WTC11 (cell line): ENCODE data around the gene ALDH1A2. TPM values are rescaled to one million over a fixed set of nuclear protein-coding genes. Genes with fewer than 3 reads are reported as not detected.

Source experiments
- ATAC-seq: fragments of 200-7000 bp; cut with Tn5 transposase; 2 replicates; pipeline ENCODE4 v1.10.0; 2021; ENCODE audit warnings: mild to moderate bottlenecking, moderate library complexity
- CTCF ChIA-PET: fragments of 300-600 bp; sonication (Branson Sonifier 250); formaldehyde crosslinking; loops from one replicate; lab custom pipeline; 2021; ENCODE audit warnings: antibody characterized with exemption; lab: Charles Lee
- POLR2A ChIA-PET: fragments of 350-600 bp; sonication (Branson Sonifier 250); formaldehyde crosslinking; loops from one replicate; lab custom pipeline; 2021; ENCODE audit warnings: antibody characterized with exemption; lab: Charles Lee
- DNase-seq: peaks from one replicate; pipeline ENCODE4 v3.0.0; 2021; ENCODE audit warnings: low spot score
- H3K27ac Mint-ChIP-seq: 2 replicates; pipeline ENCODE4 v1.8.0; 2021; ENCODE audit warnings: mixed read lengths
- H3K27me3 Mint-ChIP-seq: 2 replicates; pipeline ENCODE4 v1.8.0; 2021; ENCODE audit warnings: low read depth, mild to moderate bottlenecking, moderate library complexity, mixed read lengths
- H3K36me3 Mint-ChIP-seq: 2 replicates; pipeline ENCODE4 v1.8.0; 2021; ENCODE audit warnings: mixed read lengths
- H3K4me1 Mint-ChIP-seq: 2 replicates; pipeline ENCODE4 v1.8.0; 2022; ENCODE audit warnings: mixed read lengths
- H3K4me3 Mint-ChIP-seq: 2 replicates; pipeline ENCODE4 v1.8.0; 2021; ENCODE audit warnings: mild to moderate bottlenecking, moderate library complexity, mixed read lengths
- H3K9me3 Mint-ChIP-seq: 2 replicates; pipeline ENCODE4 v1.8.0; 2021; ENCODE audit warnings: mixed read lengths
- ATF1 ChIP-seq: sonication (generic); formaldehyde crosslinking; IDR thresholded peaks from 2 replicates; pipeline ENCODE4 v1.8.1; 2023; ENCODE audit warnings: mild to moderate bottlenecking, moderate library complexity, missing genetic modification reagents
- ATF2 ChIP-seq: sonication (generic); formaldehyde crosslinking; IDR thresholded peaks from 2 replicates; pipeline ENCODE4 v1.8.1; 2022; ENCODE audit warnings: low read depth, missing genetic modification reagents, borderline replicate concordance
- CTCF ChIP-seq: fragments of 200-600 bp; IDR thresholded peaks from 2 replicates; pipeline ENCODE4 v1.8.0; 2022; ENCODE audit warnings: antibody characterized with exemption
- E2F1 ChIP-seq: sonication (generic); formaldehyde crosslinking; IDR thresholded peaks from 2 replicates; pipeline ENCODE4 v1.8.0; 2022; ENCODE audit warnings: mild to moderate bottlenecking, missing genetic modification reagents
- EMX1 ChIP-seq: fragments of 250-450 bp; sonication (Bioruptor Pico); IDR thresholded peaks from 2 replicates; pipeline ENCODE4 v1.8.0; 2021; ENCODE audit warnings: mild to moderate bottlenecking
- ERG ChIP-seq: fragments of 250-450 bp; sonication (Bioruptor Pico); IDR thresholded peaks from 2 replicates; pipeline ENCODE4 v1.8.0; 2021; ENCODE audit warnings: mild to moderate bottlenecking
- GABPB1 ChIP-seq: sonication (generic); formaldehyde crosslinking; IDR thresholded peaks from 2 replicates; pipeline ENCODE4 v1.8.1; 2023; ENCODE audit warnings: mild to moderate bottlenecking, missing genetic modification reagents
- GTF2I ChIP-seq: fragments of 250-450 bp; sonication (Bioruptor Pico); conservative IDR thresholded peaks from 2 replicates; pipeline ENCODE4 v1.4.0; 2021; ENCODE audit warnings: mild to moderate bottlenecking
- HMGA2 ChIP-seq: fragments of 250-450 bp; sonication (Bioruptor Pico); IDR thresholded peaks from 2 replicates; pipeline ENCODE4 v1.4.0; 2021; ENCODE audit warnings: mild to moderate bottlenecking, moderate library complexity
- JAZF1 ChIP-seq: fragments of 250-450 bp; sonication (Bioruptor Pico); IDR thresholded peaks from 2 replicates; pipeline ENCODE4 v1.9.0; 2021; ENCODE audit warnings: moderate library complexity, mild to moderate bottlenecking, inconsistent platforms
- PRRX2 ChIP-seq: fragments of 250-450 bp; sonication (Bioruptor Pico); IDR thresholded peaks from 2 replicates; pipeline ENCODE4 v1.8.0; 2021; ENCODE audit warnings: mild to moderate bottlenecking
- RELA ChIP-seq: sonication (generic); formaldehyde crosslinking; IDR thresholded peaks from 2 replicates; pipeline ENCODE4 v1.8.1; 2022; ENCODE audit warnings: missing genetic modification reagents, mild to moderate bottlenecking, borderline replicate concordance
- RORB ChIP-seq: fragments of 250-450 bp; sonication (Bioruptor Pico); IDR thresholded peaks from 2 replicates; pipeline ENCODE4 v1.9.0; 2021; ENCODE audit warnings: mild to moderate bottlenecking
- SMAD4 ChIP-seq: sonication (generic); formaldehyde crosslinking; IDR thresholded peaks from 2 replicates; pipeline ENCODE4 v1.8.0; 2022; ENCODE audit warnings: mild to moderate bottlenecking, missing genetic modification reagents
- ZNF121 ChIP-seq: sonication (generic); formaldehyde crosslinking; IDR thresholded peaks from 2 replicates; pipeline ENCODE4 v1.8.0; 2023; ENCODE audit warnings: missing genetic modification reagents
- ZNF138 ChIP-seq: sonication (generic); formaldehyde crosslinking; conservative IDR thresholded peaks from 2 replicates; pipeline ENCODE4 v1.8.1; 2022; ENCODE audit warnings: mild to moderate bottlenecking, moderate library complexity, missing genetic modification reagents
- total RNA-seq: library from RNA; stranded (reverse); gene quantifications from 3 replicates; pipeline ENCODE4 v1.2.3, GENCODE V29; 2021
- TF ChIP-seq, protein P1 (sequence below): sonication (generic); formaldehyde crosslinking; IDR thresholded peaks from 2 replicates; pipeline ENCODE4 v1.8.1; 2023; ENCODE audit warnings: mild to moderate bottlenecking, missing genetic modification reagents, borderline replicate concordance
- TF ChIP-seq, protein P2 (sequence below): sonication (generic); formaldehyde crosslinking; IDR thresholded peaks from 2 replicates; pipeline ENCODE4 v1.8.0; 2022; ENCODE audit warnings: missing genetic modification reagents

Gene ALDH1A2
- total RNA-seq, 1 experiment from 2014 or later = 1.1 TPM

DNA sequence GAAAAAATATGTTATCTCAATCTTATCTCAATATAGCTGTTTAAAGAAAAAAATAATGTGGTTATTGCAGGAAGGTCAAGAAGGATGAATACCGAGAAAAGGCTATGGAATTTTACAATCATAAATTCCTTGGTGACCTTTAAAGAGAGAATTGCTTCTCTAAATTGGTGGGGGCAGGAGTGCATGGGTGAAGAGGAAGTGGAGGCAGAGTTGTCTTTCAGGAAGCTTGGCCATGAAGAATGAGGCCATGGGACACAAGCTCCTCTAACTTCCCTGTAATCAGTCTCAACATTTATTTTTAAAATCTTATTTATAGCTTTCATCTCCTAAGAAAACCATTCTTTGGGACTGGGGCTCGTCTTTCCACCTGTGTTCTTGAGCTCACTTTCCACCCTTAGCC lies 22.4 kb upstream of the ALDH1A2 start (continued):
- TF ChIP-seq, protein P1, sequence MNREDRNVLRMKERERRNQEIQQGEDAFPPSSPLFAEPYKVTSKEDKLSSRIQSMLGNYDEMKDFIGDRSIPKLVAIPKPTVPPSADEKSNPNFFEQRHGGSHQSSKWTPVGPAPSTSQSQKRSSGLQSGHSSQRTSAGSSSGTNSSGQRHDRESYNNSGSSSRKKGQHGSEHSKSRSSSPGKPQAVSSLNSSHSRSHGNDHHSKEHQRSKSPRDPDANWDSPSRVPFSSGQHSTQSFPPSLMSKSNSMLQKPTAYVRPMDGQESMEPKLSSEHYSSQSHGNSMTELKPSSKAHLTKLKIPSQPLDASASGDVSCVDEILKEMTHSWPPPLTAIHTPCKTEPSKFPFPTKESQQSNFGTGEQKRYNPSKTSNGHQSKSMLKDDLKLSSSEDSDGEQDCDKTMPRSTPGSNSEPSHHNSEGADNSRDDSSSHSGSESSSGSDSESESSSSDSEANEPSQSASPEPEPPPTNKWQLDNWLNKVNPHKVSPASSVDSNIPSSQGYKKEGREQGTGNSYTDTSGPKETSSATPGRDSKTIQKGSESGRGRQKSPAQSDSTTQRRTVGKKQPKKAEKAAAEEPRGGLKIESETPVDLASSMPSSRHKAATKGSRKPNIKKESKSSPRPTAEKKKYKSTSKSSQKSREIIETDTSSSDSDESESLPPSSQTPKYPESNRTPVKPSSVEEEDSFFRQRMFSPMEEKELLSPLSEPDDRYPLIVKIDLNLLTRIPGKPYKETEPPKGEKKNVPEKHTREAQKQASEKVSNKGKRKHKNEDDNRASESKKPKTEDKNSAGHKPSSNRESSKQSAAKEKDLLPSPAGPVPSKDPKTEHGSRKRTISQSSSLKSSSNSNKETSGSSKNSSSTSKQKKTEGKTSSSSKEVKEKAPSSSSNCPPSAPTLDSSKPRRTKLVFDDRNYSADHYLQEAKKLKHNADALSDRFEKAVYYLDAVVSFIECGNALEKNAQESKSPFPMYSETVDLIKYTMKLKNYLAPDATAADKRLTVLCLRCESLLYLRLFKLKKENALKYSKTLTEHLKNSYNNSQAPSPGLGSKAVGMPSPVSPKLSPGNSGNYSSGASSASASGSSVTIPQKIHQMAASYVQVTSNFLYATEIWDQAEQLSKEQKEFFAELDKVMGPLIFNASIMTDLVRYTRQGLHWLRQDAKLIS (CRISPR knock-in tag) = no peak
- TF ChIP-seq GABPB1 = no peak
- no peak for TF ChIP-seq ATF2
- TF ChIP-seq, all 79 proteins: peak for 0

- CTCF ChIA-PET = interaction anchor here (0.7 to 2.7 kb wide), 2 partner anchors 16 to 96 kb away, joined by 3 to 7 read pairs; no protein-coding TSS in a partner anchor
These were observed 21.0 kb upstream of the ALDH1A2 start for GRCh38 chr15:58086491-58086890.

More at GRCh38 chr15:58086491-58086890, 21.0 kb upstream of the ALDH1A2 start:
- Mint-ChIP-seq H3K27ac (no peak overlapping the region), H3K4me1 (no peaks in the 10 kb centered on the region)
- no peak for ATAC-seq
- TF ChIP-seq HMGA2 (no peak), E2F1 (CRISPR knock-in tag) (no peak), JAZF1 (no peak), ERG (CRISPR knock-in tag) (no peak), RELA (CRISPR knock-in tag) (no peak), CTCF (no peak), SMAD4 (no peak), PRRX2 (CRISPR knock-in tag) (no peak), GTF2I (CRISPR knock-in tag) (no peak), ZNF121 (CRISPR knock-in tag) (no peak), RORB (CRISPR knock-in tag) (no peak), ATF2 (no peak), ZNF138 (CRISPR knock-in tag) (no peak), EMX1 (CRISPR knock-in tag) (no peak), ATF1 (CRISPR knock-in tag) (no peak)
- TF ChIP-seq, protein P2, sequence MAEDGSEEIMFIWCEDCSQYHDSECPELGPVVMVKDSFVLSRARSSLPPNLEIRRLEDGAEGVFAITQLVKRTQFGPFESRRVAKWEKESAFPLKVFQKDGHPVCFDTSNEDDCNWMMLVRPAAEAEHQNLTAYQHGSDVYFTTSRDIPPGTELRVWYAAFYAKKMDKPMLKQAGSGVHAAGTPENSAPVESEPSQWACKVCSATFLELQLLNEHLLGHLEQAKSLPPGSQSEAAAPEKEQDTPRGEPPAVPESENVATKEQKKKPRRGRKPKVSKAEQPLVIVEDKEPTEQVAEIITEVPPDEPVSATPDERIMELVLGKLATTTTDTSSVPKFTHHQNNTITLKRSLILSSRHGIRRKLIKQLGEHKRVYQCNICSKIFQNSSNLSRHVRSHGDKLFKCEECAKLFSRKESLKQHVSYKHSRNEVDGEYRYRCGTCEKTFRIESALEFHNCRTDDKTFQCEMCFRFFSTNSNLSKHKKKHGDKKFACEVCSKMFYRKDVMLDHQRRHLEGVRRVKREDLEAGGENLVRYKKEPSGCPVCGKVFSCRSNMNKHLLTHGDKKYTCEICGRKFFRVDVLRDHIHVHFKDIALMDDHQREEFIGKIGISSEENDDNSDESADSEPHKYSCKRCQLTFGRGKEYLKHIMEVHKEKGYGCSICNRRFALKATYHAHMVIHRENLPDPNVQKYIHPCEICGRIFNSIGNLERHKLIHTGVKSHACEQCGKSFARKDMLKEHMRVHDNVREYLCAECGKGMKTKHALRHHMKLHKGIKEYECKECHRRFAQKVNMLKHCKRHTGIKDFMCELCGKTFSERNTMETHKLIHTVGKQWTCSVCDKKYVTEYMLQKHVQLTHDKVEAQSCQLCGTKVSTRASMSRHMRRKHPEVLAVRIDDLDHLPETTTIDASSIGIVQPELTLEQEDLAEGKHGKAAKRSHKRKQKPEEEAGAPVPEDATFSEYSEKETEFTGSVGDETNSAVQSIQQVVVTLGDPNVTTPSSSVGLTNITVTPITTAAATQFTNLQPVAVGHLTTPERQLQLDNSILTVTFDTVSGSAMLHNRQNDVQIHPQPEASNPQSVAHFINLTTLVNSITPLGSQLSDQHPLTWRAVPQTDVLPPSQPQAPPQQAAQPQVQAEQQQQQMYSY (CRISPR knock-in tag) = no peak
- TF ChIP-seq, all 79 proteins: peak for 0
- Mint-ChIP-seq H3K4me3 (no peak overlapping the region), H3K36me3 (no peaks in the 10 kb centered on the region), H3K27me3 (peaks cover 3% of the 10 kb centered on the region), H3K9me3 (no peaks in the 10 kb centered on the region)
- POLR2A ChIA-PET = no interaction called here
- no peak for DNase-seq
